Loucy (cell line): ENCODE results near the gene ISLR.

Source experiments
- H2AFZ ChIP-seq: fragments of 200-600 bp; sonication (generic); 2 replicates; pipeline ENCODE4 v1.6.0; 2016; ENCODE audit warnings: antibody characterized with exemption, mild to moderate bottlenecking, low read length, moderate library complexity
- H3F3A ChIP-seq: fragments of 200-600 bp; 2 replicates; pipeline ENCODE4 v1.6.0; 2016; ENCODE audit warnings: antibody characterized with exemption, low read depth, mild to moderate bottlenecking
- H3K27me3 ChIP-seq: fragments of 200-600 bp; sonication (generic); 2 replicates; pipeline ENCODE4 v1.6.1; 2014; ENCODE audit warnings: low read length, mild to moderate bottlenecking; ENCODE audit not compliant: insufficient read depth, poor library complexity, severe bottlenecking
- H3K36me3 ChIP-seq: fragments of 200-600 bp; sonication (generic); 2 replicates; pipeline ENCODE4 v1.6.1; 2016; ENCODE audit warnings: low read length; ENCODE audit not compliant: insufficient read depth
- H3K4me1 ChIP-seq: fragments of 200-600 bp; sonication (generic); 2 replicates; pipeline ENCODE4 v1.5.1; 2014; ENCODE audit warnings: low read length, mild to moderate bottlenecking; ENCODE audit not compliant: insufficient read depth, poor library complexity, severe bottlenecking
- H3K4me2 ChIP-seq: fragments of 200-600 bp; sonication (generic); 2 replicates; pipeline ENCODE4 v1.6.0; 2014; ENCODE audit warnings: antibody characterized with exemption, low read length, low read depth, mild to moderate bottlenecking; ENCODE audit not compliant: poor library complexity, severe bottlenecking
- H3K4me3 ChIP-seq: fragments of 200-600 bp; sonication (generic); 2 replicates; pipeline ENCODE4 v1.5.1; 2014; ENCODE audit warnings: low read length, mild to moderate bottlenecking, mixed read lengths; ENCODE audit not compliant: poor library complexity, severe bottlenecking
- H3K79me2 ChIP-seq: fragments of 200-600 bp; sonication (generic); 2 replicates; pipeline ENCODE4 v1.6.1; 2014; ENCODE audit warnings: low read length; ENCODE audit not compliant: insufficient read depth
- H3K9ac ChIP-seq: fragments of 200-600 bp; sonication (generic); 2 replicates; pipeline ENCODE4 v1.6.0; 2014; ENCODE audit warnings: mild to moderate bottlenecking, low read depth, low read length, moderate library complexity; ENCODE audit not compliant: poor library complexity, severe bottlenecking
- H3K9me2 ChIP-seq: fragments of 200-600 bp; sonication (generic); replicated peaks from 2 replicates; pipeline ENCODE4 v1.6.1; 2016; ENCODE audit warnings: low read depth, low read length, mixed read lengths
- H3K9me3 ChIP-seq: fragments of 200-600 bp; sonication (generic); 2 replicates; pipeline ENCODE4 v1.6.1; 2014; ENCODE audit warnings: mild to moderate bottlenecking, antibody characterized with exemption, low read length, low read depth; ENCODE audit not compliant: insufficient read depth
- H4K20me1 ChIP-seq: fragments of 200-600 bp; sonication (generic); 2 replicates; pipeline ENCODE4 v1.6.0; 2014; ENCODE audit warnings: antibody characterized with exemption, low read length, mild to moderate bottlenecking; ENCODE audit not compliant: insufficient read depth, poor library complexity, severe bottlenecking
- CTCF ChIP-seq: fragments of 200-600 bp; sonication (generic); conservative IDR thresholded peaks from 2 replicates; pipeline ENCODE4 v1.5.1; 2014; ENCODE audit warnings: mild to moderate bottlenecking, antibody characterized with exemption, low read length
- EZH2phosphoT487 ChIP-seq: fragments of 200-600 bp; IDR thresholded peaks from 2 replicates; pipeline ENCODE4 v1.6.1; 2018; ENCODE audit warnings: antibody characterized with exemption, mild to moderate bottlenecking, moderate library complexity, borderline replicate concordance

ISLR gene

GRCh38 chr15:74172701-74173379 lies 670 bp upstream of the ISLR start:
- Histone ChIP-seq H4K20me1 (no peaks in the 10 kb centered on the region), H3K4me1 (no peaks in the 10 kb centered on the region), H3K27me3 (no peaks in the 10 kb centered on the region), H3K4me2 (no peak overlapping the region), H2AFZ (no peak overlapping the region), H3K4me3 (no peak overlapping the region), H3F3A (no peaks in the 10 kb centered on the region), H3K9me2 (no peaks in the 10 kb centered on the region), H3K9ac (no peak overlapping the region), H3K9me3 (no peaks in the 10 kb centered on the region), H3K79me2 (no peaks in the 10 kb centered on the region), H3K36me3 (no peaks in the 10 kb centered on the region)
- TF ChIP-seq EZH2phosphoT487 (no peak), CTCF (no peak)

- H3K4me1 ChIP-seq, result no peaks in the 10 kb centered on the region
- TF ChIP-seq EZH2phosphoT487 (no peak), CTCF (no peak)
- no peaks in the 10 kb centered on the region for H4K20me1 ChIP-seq
- no peak overlapping the region for H3K4me3 ChIP-seq
- H2AFZ ChIP-seq, result no peak overlapping the region
- H3K79me2 ChIP-seq, result no peaks in the 10 kb centered on the region
- no peaks in the 10 kb centered on the region for H3F3A ChIP-seq
- H3K4me2 ChIP-seq, result no peak overlapping the region
- H3K9me3 ChIP-seq, result no peaks in the 10 kb centered on the region
- H3K9ac ChIP-seq, result no peak overlapping the region
- H3K36me3 ChIP-seq, result no peaks in the 10 kb centered on the region
- no peaks in the 10 kb centered on the region for H3K9me2 ChIP-seq
- no peaks in the 10 kb centered on the region for H3K27me3 ChIP-seq
These were observed 878 bp downstream of the ISLR start for GRCh38 chr15:74174219-74174957.

- no peak overlapping the region for H3K4me3 ChIP-seq
- H3K9me3 ChIP-seq, result no peaks in the 10 kb centered on the region
- no peaks in the 10 kb centered on the region for H3K27me3 ChIP-seq
- no peaks in the 10 kb centered on the region for H3K79me2 ChIP-seq
- no peak overlapping the region for H2AFZ ChIP-seq
- no peaks in the 10 kb centered on the region for H3K4me1 ChIP-seq
- no peak for TF ChIP-seq EZH2phosphoT487
- no peak for TF ChIP-seq CTCF
- H3F3A ChIP-seq, result no peaks in the 10 kb centered on the region
- no peaks in the 10 kb centered on the region for H4K20me1 ChIP-seq
- H3K9me2 ChIP-seq, result no peaks in the 10 kb centered on the region
- H3K36me3 ChIP-seq, result peaks cover 5% of the 10 kb centered on the region; the same call in 1 of the 2 replicates
- H3K9ac ChIP-seq, result no peak overlapping the region
- H3K4me2 ChIP-seq, result no peak overlapping the region
These were observed 1.4 kb downstream of the ISLR start for GRCh38 chr15:74174958-74175253.
